Nephron (organoid): ENCODE results near the gene CUZD1.
"Not testable (repeated sequence)": the region's sequence is repeated elsewhere in the genome, so short reads cannot be mapped to it uniquely, and the experiment has no call there.

Experiments used
- H3K27ac Mint-ChIP-seq, 3 experiments: 2 replicates each; pipeline ENCODE4 v1.8.0; 2020; ENCODE audit warnings: mixed read lengths in 3 of 3, mild to moderate bottlenecking in 2 of 3, moderate library complexity in 1 of 3
- H3K27me3 Mint-ChIP-seq: 2 replicates; pipeline ENCODE4 v1.8.0; 2021; ENCODE audit warnings: low read depth, mild to moderate bottlenecking, moderate library complexity, mixed read lengths
- H3K36me3 Mint-ChIP-seq: 2 replicates; pipeline ENCODE4 v1.8.0; 2020; ENCODE audit warnings: low read depth, mixed read lengths
- H3K4me1 Mint-ChIP-seq: 2 replicates; pipeline ENCODE4 v1.8.0; 2020; ENCODE audit warnings: mixed read lengths
- H3K4me3 Mint-ChIP-seq, 3 experiments: 2 replicates each; pipeline ENCODE4 v1.8.0; 2020; ENCODE audit warnings: mild to moderate bottlenecking in 3 of 3, mixed read lengths in 3 of 3, moderate library complexity in 2 of 3
- H3K9me3 Mint-ChIP-seq: 2 replicates; pipeline ENCODE4 v1.8.0; 2020; ENCODE audit warnings: mixed read lengths
- TF ChIP-seq, protein P1 (sequence below), 3 experiments: fragments of 200-600 bp; sonication (generic); IDR thresholded peaks; one replicate each; pipeline ENCODE4 v1.5.0; 2021; ENCODE audit warnings: antibody characterized with exemption in 3 of 3; ENCODE audit not compliant: unreplicated experiment in 3 of 3

The CUZD1 gene

GRCh38 chr10:122878799-122879338 lies 33.2 kb upstream of the CUZD1 start:
- no peak overlapping the region for H3K4me3 Mint-ChIP-seq
- TF ChIP-seq, protein P1, sequence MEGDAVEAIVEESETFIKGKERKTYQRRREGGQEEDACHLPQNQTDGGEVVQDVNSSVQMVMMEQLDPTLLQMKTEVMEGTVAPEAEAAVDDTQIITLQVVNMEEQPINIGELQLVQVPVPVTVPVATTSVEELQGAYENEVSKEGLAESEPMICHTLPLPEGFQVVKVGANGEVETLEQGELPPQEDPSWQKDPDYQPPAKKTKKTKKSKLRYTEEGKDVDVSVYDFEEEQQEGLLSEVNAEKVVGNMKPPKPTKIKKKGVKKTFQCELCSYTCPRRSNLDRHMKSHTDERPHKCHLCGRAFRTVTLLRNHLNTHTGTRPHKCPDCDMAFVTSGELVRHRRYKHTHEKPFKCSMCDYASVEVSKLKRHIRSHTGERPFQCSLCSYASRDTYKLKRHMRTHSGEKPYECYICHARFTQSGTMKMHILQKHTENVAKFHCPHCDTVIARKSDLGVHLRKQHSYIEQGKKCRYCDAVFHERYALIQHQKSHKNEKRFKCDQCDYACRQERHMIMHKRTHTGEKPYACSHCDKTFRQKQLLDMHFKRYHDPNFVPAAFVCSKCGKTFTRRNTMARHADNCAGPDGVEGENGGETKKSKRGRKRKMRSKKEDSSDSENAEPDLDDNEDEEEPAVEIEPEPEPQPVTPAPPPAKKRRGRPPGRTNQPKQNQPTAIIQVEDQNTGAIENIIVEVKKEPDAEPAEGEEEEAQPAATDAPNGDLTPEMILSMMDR (IDR thresholded peaks at IDR 0.05; ENCODE audit: unreplicated experiment in 3 of 3): no peak
- peaks cover 2% of the 10 kb centered on the region for H3K9me3 Mint-ChIP-seq
- no peaks in the 10 kb centered on the region for H3K36me3 Mint-ChIP-seq
- no peaks in the 10 kb centered on the region for H3K4me1 Mint-ChIP-seq
- H3K27me3 Mint-ChIP-seq: peaks cover 12% of the 10 kb centered on the region
- no peak overlapping the region for H3K27ac Mint-ChIP-seq

- peaks cover 12% of the 10 kb centered on the region for H3K27me3 Mint-ChIP-seq
- H3K27ac Mint-ChIP-seq: no peak overlapping the region
- no peaks in the 10 kb centered on the region for H3K4me1 Mint-ChIP-seq
- peaks cover 2% of the 10 kb centered on the region for H3K9me3 Mint-ChIP-seq
- H3K36me3 Mint-ChIP-seq: no peaks in the 10 kb centered on the region
- TF ChIP-seq, protein P1 (IDR thresholded peaks at IDR 0.05; ENCODE audit: unreplicated experiment in 3 of 3): no peak
- H3K4me3 Mint-ChIP-seq: no peak overlapping the region
These were observed 31.6 kb upstream of the CUZD1 start for GRCh38 chr10:122877264-122877663.

- TF ChIP-seq, protein P1 (IDR thresholded peaks at IDR 0.05; ENCODE audit: unreplicated experiment in 3 of 3): no peak
- peaks cover 12% of the 10 kb centered on the region for H3K27me3 Mint-ChIP-seq
- H3K27ac Mint-ChIP-seq: no peak overlapping the region
- peaks cover 5% of the 10 kb centered on the region for H3K9me3 Mint-ChIP-seq
- no peaks in the 10 kb centered on the region for H3K36me3 Mint-ChIP-seq
- H3K4me3 Mint-ChIP-seq: no peak overlapping the region
- H3K4me1 Mint-ChIP-seq: no peaks in the 10 kb centered on the region
These were observed 30.8 kb upstream of the CUZD1 start for GRCh38 chr10:122876467-122876855.

GRCh38 chr10:122875843-122876466 lies 30.3 kb upstream of the CUZD1 start:
- TF ChIP-seq, protein P1 (IDR thresholded peaks at IDR 0.05; ENCODE audit: unreplicated experiment in 3 of 3): no peak
- Mint-ChIP-seq H3K4me3 (no peak overlapping the region), H3K9me3 (peaks cover 5% of the 10 kb centered on the region), H3K27me3 (peaks cover 12% of the 10 kb centered on the region), H3K36me3 (no peaks in the 10 kb centered on the region), H3K4me1 (no peaks in the 10 kb centered on the region), H3K27ac (no peak overlapping the region)

DNA sequence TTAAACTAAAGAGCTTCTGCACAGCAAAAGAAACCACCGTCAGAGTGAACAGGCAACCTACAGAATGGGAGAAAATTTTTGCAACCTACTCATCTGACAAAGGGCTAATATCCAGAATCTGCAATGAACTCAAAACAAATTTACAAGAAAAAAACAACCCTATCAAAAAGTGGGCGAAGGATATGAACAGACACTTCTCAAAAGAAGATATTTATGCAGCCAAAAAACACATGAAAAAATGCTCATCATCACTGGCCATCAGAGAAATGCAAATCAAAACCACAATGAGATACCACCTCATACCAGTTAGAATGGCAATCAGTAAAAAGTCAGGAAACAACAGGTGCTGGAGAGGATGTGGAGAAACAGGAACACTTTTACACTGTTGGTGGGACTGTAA lies 26.3 kb upstream of the CUZD1 start:
- H3K9me3 Mint-ChIP-seq: peaks cover 14% of the 10 kb centered on the region
- H3K4me3 Mint-ChIP-seq, H3K36me3 Mint-ChIP-seq, H3K27me3 Mint-ChIP-seq, H3K27ac Mint-ChIP-seq, H3K4me1 Mint-ChIP-seq: not testable (repeated sequence)

DNA sequence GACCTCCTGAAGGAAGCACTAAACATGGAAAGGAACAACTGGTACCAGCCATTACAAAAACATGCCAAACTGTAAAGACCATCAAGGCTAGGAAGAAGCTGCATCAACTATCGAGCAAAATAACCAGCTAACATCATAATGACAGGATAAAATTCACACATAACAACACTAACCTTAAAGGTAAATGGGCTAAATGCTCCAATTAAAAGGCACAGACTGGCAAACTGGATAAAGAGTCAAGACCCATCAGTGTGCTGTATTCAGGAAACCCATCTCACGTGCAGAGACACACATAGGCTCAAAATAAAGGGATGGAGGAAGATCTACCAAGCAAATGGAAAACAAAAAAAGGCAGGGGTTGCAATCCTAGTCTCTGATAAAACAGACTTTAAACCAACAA lies 23.1 kb upstream of the CUZD1 start:
- H3K9me3 Mint-ChIP-seq: peaks cover 18% of the 10 kb centered on the region
- not testable (repeated sequence) for H3K36me3 Mint-ChIP-seq, H3K4me1 Mint-ChIP-seq, H3K27me3 Mint-ChIP-seq, H3K27ac Mint-ChIP-seq, H3K4me3 Mint-ChIP-seq

GRCh38 chr10:122866757-122867482 lies 21.3 kb upstream of the CUZD1 start:
- H3K27me3 Mint-ChIP-seq, H3K4me1 Mint-ChIP-seq, H3K4me3 Mint-ChIP-seq, H3K36me3 Mint-ChIP-seq, H3K27ac Mint-ChIP-seq: not testable (repeated sequence)
- H3K9me3 Mint-ChIP-seq: peaks cover 15% of the 10 kb centered on the region
